ENCODE data around the gene DSCAML1. TPM values are rescaled to one million over a fixed set of nuclear protein-coding genes. Genes with fewer than 3 reads are reported as not detected.

The DSCAML1 gene
- total RNA-seq, 1 experiment from 2014 or later: 0.15 TPM

GRCh38 chr11:117471776-117472175, 325.2 kb downstream of the DSCAML1 start:
- H3K23ac ChIP-seq (ENCODE audit: insufficient read length, low read depth, low read length): no peak overlapping the region
- no peaks in the 10 kb centered on the region; a peak in 1 of 7 replicates for H3K36me3 Mint-ChIP-seq (ENCODE audit: insufficient read depth in 1 of 3, low read depth in 3 of 3)
- H2BK20ac ChIP-seq (ENCODE audit: low read depth, low read length, poor library complexity, severe bottlenecking): no peak overlapping the region
- H3K79me1 ChIP-seq (ENCODE audit: insufficient read depth, low read depth, low read length, poor library complexity, severe bottlenecking): no peaks in the 10 kb centered on the region
- H3K18ac ChIP-seq (ENCODE audit: insufficient read length, low read depth, low read length): no peak overlapping the region
- no peak overlapping the region for H2BK15ac ChIP-seq (ENCODE audit: low read depth, low read length)
- H2BK5ac ChIP-seq (ENCODE audit: insufficient read length, low read length): no peak overlapping the region
- WGBS (ENCODE audit: extremely low coverage, insufficient read length, low lambda C conversion rate): no CpG with 5 or more reads among the region's 7 CpGs
- H4K8ac ChIP-seq (replicated peaks; ENCODE audit: insufficient read length, low read depth, low read length): no peak overlapping the region
- no peaks in the 10 kb centered on the region for H3K9me3 ChIP-seq (ENCODE audit: control insufficient read depth, low read depth, low read length)
- H2BK12ac ChIP-seq (ENCODE audit: insufficient read length, low read depth, low read length): no peak overlapping the region
- H3K27ac ChIP-seq (ENCODE audit: insufficient read length, low read depth, low read length): no peak overlapping the region
- no peak overlapping the region for H3K4ac ChIP-seq (ENCODE audit: low read depth, low read length)
- H3K27me3 Mint-ChIP-seq (ENCODE audit: low read depth): peaks cover 4% of the 10 kb centered on the region
- H3K79me2 ChIP-seq (ENCODE audit: insufficient read depth, low read length): no peaks in the 10 kb centered on the region
- H2BK120ac ChIP-seq (ENCODE audit: low read depth, low read length, poor library complexity, severe bottlenecking): no peak overlapping the region
- no peak overlapping the region for H3K4me3 Mint-ChIP-seq
- no peaks in the 10 kb centered on the region for H3K23me2 ChIP-seq (ENCODE audit: insufficient read length, low read depth, low read length, poor library complexity, severe bottlenecking)
- H3K4me1 Mint-ChIP-seq: peaks cover 37 to 38% of the 10 kb centered on the region in 2 experiments
- no peak overlapping the region for H3K56ac ChIP-seq (ENCODE audit: insufficient read length, low read depth, low read length)
- no peak overlapping the region for H3T11ph ChIP-seq (ENCODE audit: low read length)
- no peaks in the 10 kb centered on the region for H3K27me3 ChIP-seq (ENCODE audit: insufficient read depth, low read length)
- H3K27ac Mint-ChIP-seq: peak overlapping the region in 1 of 3 experiments; percentile 32; a peak in 1 of 7 replicates
- H2AFZ ChIP-seq (ENCODE audit: low read length): no peak overlapping the region
- no peaks in the 10 kb centered on the region; a peak in 1 of 5 replicates for H3K9me3 Mint-ChIP-seq
- DNase-seq: no peak
- H3K4me1 ChIP-seq (ENCODE audit: insufficient read depth, low read length): no peaks in the 10 kb centered on the region; the same call in 1 of the 2 replicates
- no peak for TF ChIP-seq CTCF (conservative IDR thresholded peaks at IDR 0.05)
- H4K20me1 ChIP-seq (ENCODE audit: control insufficient read depth, insufficient read depth, insufficient read length): no peaks in the 10 kb centered on the region
- no peak overlapping the region for H2AK5ac ChIP-seq (ENCODE audit: insufficient read length, low read length)
- no peak overlapping the region for H4K91ac ChIP-seq (ENCODE audit: insufficient read length, low read depth, low read length)
- H3K9ac ChIP-seq (ENCODE audit: extremely low read depth, insufficient read length, low read length): no peak overlapping the region
- H3K4me2 ChIP-seq (ENCODE audit: insufficient read depth, insufficient read length, low read length): no peak overlapping the region
- H3K14ac ChIP-seq (ENCODE audit: insufficient read depth, low read length): no peak overlapping the region; the same call in 1 of the 2 replicates
- H4K5ac ChIP-seq (ENCODE audit: insufficient read length, low read depth, low read length): no peak overlapping the region

Data from H9 (cell line).